Measurements from ENCODE around the gene SNAPC4. TPM values are rescaled to one million over a fixed set of nuclear protein-coding genes. Genes with fewer than 3 reads are reported as not detected.

The SNAPC4 gene
- total RNA-seq, 1 donor from 2014 or later: 3.7 TPM

DNA sequence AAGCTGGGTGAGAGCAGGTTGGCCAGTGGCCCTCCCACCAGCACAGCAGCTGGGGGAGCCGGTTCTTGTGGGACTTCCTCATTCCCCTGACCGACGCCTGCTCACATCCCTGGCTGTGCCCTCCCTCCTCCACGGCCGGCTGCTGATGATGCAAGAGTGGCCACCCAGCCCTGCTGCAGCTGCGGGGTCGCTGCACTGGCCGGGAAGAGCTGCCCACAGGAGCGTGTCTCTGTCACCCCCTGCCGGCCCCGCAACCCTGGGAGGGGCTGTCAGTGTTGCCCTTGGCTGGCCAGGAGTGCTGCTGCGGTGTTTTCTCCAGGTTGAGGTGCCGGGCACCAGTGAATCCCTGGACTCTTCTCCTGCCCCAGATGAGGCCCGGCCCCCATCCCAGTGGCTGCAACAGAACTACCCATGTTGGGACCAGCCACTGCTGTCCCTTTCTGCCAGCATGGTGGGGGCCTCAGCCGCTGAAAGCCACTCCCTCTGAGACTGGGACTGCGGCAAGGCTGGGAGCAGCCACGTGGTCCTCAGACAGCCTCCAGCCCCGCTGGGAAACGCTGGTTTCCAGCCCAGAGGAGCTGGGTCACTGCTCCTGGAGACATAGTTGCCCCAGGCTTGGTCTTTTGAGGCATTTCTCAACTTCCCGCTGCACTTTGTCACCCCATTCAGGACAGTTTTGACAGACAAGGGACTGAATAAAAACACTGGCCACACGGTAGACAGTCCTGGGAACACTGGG lies 27.2 kb downstream of the SNAPC4 start:
- DNase-seq (ENCODE audit: low read depth) (peak; percentile 36), FAIRE-seq (no peak)
- peaks cover 6% of the 10 kb centered on the region for H3K36me3 ChIP-seq (ENCODE audit: control insufficient read depth, insufficient read depth, low read length)
- no peak overlapping the region for H3K4me3 ChIP-seq (ENCODE audit: low read depth, low read length)
- TF ChIP-seq, protein P1, sequence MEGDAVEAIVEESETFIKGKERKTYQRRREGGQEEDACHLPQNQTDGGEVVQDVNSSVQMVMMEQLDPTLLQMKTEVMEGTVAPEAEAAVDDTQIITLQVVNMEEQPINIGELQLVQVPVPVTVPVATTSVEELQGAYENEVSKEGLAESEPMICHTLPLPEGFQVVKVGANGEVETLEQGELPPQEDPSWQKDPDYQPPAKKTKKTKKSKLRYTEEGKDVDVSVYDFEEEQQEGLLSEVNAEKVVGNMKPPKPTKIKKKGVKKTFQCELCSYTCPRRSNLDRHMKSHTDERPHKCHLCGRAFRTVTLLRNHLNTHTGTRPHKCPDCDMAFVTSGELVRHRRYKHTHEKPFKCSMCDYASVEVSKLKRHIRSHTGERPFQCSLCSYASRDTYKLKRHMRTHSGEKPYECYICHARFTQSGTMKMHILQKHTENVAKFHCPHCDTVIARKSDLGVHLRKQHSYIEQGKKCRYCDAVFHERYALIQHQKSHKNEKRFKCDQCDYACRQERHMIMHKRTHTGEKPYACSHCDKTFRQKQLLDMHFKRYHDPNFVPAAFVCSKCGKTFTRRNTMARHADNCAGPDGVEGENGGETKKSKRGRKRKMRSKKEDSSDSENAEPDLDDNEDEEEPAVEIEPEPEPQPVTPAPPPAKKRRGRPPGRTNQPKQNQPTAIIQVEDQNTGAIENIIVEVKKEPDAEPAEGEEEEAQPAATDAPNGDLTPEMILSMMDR (IDR thresholded peaks at IDR 0.05; ENCODE audit: insufficient read depth, low read length, severe bottlenecking): no peak
- no peaks in the 10 kb centered on the region for H3K27me3 ChIP-seq (ENCODE audit: control insufficient read depth, insufficient read depth, low read length)

DNA sequence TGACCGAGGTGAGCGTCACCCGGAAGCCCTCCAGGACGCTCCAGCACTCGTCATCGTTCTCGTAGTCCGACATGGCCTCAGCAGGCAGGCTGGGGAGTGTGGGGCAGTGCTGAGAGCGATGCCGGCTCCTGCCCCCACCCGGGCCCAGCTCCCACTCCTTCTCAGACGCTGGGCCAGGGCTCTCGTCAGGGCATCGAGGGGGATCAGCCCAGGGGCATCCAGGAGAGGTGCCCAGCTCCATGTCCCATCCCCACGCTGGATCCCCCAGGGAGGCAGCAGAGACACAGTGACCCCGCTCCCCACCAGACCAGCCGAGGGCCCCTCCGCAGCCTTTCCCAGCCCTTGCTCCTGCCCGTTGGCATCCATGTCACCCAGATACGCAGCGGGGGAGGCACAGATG lies 28.0 kb downstream of the SNAPC4 start:
- H3K4me3 ChIP-seq (ENCODE audit: low read depth, low read length): no peak overlapping the region
- H3K27me3 ChIP-seq (ENCODE audit: control insufficient read depth, insufficient read depth, low read length): no peaks in the 10 kb centered on the region
- peaks cover 4% of the 10 kb centered on the region for H3K36me3 ChIP-seq (ENCODE audit: control insufficient read depth, insufficient read depth, low read length)

DNA sequence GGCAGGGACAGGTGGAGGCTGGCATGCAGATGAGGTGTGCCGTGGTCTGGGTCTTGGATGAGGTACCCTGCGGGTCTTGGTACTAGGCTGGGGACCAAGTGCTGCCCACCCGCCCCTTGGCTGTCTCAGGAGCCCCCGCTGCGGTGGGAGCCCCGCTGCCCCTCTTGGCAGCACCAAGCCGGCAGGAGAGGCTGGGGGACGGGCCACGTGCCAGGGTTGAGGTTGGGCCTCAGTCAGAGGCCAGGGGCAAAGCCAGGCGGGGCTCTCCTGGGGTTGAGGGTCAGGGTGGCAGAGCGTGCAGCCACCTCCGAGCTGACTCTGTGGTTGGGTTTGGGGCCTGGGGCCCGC lies 28.5 kb downstream of the SNAPC4 start:
- DNase-seq (ENCODE audit: low read depth): no peak
- TF ChIP-seq, protein P1 (IDR thresholded peaks at IDR 0.05; ENCODE audit: insufficient read depth, low read length, severe bottlenecking): no peak
- Histone ChIP-seq H3K4me3 (ENCODE audit: low read depth, low read length) (no peak overlapping the region), H3K27me3 (ENCODE audit: control insufficient read depth, insufficient read depth, low read length) (no peaks in the 10 kb centered on the region), H3K36me3 (ENCODE audit: control insufficient read depth, insufficient read depth, low read length) (peaks cover 4% of the 10 kb centered on the region)
- FAIRE-seq: no peak

More for the DNA sequence above, 28.0 kb downstream of the SNAPC4 start:
- DNase-seq (ENCODE audit: low read depth) (no peak), FAIRE-seq (no peak)
- TF ChIP-seq, protein P1 (IDR thresholded peaks at IDR 0.05; ENCODE audit: insufficient read depth, low read length, severe bottlenecking): no peak

DNA sequence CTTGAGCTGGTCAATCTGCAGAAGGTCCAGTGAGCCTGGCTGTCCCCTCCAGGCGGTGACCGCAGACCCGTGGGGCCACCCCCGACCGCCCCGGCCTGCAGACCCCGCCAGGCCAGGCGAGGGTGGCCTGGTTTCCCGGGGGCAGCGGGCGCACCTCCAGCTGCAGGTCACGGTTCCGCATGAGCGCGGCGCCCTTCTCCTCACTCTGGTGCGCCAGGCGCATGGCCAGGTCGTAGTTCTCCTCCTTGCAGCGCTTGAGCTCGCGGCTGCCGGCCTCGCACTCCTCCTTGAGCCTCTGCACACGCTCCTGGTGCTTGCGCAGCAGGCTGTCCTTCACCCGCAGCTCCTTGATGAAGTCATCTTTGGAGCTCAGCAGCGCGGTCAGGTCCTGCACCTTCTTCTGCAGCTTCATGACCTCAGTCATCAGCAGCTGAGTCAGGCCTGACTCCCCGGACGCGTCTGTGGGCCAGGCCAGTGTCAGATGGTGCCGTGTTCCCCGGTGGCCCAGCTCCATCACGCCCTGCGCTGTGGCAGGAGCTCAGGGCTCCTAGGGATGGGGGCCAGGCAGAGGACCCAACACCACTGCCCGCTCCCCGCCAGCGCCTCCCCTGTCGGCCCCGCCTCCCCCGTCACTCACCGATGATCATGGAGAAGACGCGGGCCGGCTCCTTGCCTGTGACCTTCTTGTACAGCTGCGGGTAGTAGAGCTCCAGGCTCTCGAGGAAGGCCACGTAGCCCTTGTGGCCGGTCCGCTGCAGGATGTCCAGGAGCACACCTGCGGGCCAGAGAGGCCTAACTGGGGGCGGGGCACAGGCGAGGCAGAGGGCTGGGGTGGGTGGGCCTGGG lies 29.1 kb downstream of the SNAPC4 start:
- FAIRE-seq: no peak
- DNase-seq (ENCODE audit: low read depth): no peak
- Histone ChIP-seq H3K4me3 (ENCODE audit: low read depth, low read length) (no peak overlapping the region), H3K27me3 (ENCODE audit: control insufficient read depth, insufficient read depth, low read length) (no peaks in the 10 kb centered on the region), H3K36me3 (ENCODE audit: control insufficient read depth, insufficient read depth, low read length) (peaks cover 2% of the 10 kb centered on the region)
- TF ChIP-seq, protein P1 (IDR thresholded peaks at IDR 0.05; ENCODE audit: insufficient read depth, low read length, severe bottlenecking): no peak

DNA sequence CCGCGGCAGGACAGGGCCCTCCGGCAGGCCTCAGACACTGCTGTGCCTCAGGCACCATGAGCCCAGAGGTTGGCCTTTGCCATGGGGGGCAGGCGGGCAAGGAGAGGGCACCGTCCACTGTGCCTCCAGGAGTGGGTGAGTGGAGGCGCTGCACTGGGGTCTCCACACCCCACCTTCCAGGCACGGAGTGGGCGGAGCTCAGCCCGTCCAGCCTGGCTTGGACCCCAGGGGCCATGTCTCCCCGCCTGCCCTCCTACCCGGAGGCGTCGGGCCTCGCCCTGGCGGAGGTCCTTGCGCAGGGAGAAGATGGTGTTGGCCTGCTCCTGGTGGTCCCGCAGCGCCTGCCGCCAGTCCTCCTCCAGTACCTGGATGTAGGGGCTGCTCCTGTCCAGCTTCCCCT lies 29.9 kb downstream of the SNAPC4 start:
- no peak for DNase-seq (ENCODE audit: low read depth)
- Histone ChIP-seq H3K36me3 (ENCODE audit: control insufficient read depth, insufficient read depth, low read length) (no peaks in the 10 kb centered on the region), H3K4me3 (ENCODE audit: low read depth, low read length) (no peak overlapping the region), H3K27me3 (ENCODE audit: control insufficient read depth, insufficient read depth, low read length) (no peaks in the 10 kb centered on the region)
- TF ChIP-seq, protein P1 (IDR thresholded peaks at IDR 0.05; ENCODE audit: insufficient read depth, low read length, severe bottlenecking): no peak
- FAIRE-seq: no peak

Data from bronchial epithelial cell (primary cell).